ENCODE data around the gene SLC16A5. TPM values are rescaled to one million over a fixed set of nuclear protein-coding genes. Genes with fewer than 3 reads are reported as not detected.
"Not testable (repeated sequence)": the region's sequence is repeated elsewhere in the genome, so short reads cannot be mapped to it uniquely, and the experiment has no call there.

SLC16A5 gene
- total RNA-seq, 6 experiments from 2014 or later, result 1.2 to 3.7 (median 1.7) TPM

DNA sequence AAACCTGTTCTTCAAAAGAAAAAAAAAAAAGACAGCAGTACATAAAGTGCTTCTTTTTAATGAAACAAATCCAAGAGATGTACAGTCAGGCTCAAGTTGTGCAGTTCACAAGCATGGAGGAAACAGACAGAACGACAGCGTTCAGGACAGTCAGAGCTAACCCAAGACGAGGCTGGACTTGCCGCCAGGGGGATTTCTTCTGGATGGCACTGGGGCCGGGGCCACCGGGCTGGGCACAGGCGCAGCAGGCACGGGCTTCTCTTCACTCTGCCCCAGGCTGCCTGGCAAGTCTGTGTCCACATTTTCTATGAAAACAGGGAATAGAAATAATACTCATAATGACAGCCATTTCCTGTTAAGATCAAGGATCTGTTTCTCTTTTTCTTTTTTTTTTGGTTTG, 48.2 kb downstream of the SLC16A5 start:
- H3K27ac ChIP-seq, result no peak overlapping the region
- H3K27me3 ChIP-seq, result no peaks in the 10 kb centered on the region
- DNase-seq (no peak), ATAC-seq (no peak)
- no peaks in the 10 kb centered on the region for H3K9me3 ChIP-seq
- intact Hi-C loops (cut with DNase I), result no loop called here
- no peaks in the 10 kb centered on the region for H3K36me3 ChIP-seq
- H3K4me1 ChIP-seq, result no peaks in the 10 kb centered on the region
- no peak overlapping the region for H3K4me3 ChIP-seq
- TF ChIP-seq POLR2A (IDR thresholded peaks at IDR 0.05), result no peak
- TF ChIP-seq, protein P1, sequence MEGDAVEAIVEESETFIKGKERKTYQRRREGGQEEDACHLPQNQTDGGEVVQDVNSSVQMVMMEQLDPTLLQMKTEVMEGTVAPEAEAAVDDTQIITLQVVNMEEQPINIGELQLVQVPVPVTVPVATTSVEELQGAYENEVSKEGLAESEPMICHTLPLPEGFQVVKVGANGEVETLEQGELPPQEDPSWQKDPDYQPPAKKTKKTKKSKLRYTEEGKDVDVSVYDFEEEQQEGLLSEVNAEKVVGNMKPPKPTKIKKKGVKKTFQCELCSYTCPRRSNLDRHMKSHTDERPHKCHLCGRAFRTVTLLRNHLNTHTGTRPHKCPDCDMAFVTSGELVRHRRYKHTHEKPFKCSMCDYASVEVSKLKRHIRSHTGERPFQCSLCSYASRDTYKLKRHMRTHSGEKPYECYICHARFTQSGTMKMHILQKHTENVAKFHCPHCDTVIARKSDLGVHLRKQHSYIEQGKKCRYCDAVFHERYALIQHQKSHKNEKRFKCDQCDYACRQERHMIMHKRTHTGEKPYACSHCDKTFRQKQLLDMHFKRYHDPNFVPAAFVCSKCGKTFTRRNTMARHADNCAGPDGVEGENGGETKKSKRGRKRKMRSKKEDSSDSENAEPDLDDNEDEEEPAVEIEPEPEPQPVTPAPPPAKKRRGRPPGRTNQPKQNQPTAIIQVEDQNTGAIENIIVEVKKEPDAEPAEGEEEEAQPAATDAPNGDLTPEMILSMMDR (IDR thresholded peaks at IDR 0.05), result no peak
- WGBS (ENCODE audit: insufficient coverage, low coverage, low lambda C conversion rate, missing lambda C conversion rate), result 93% methylated on average over 8 of the region's 8 CpGs

GRCh38 chr17:75137762-75138161, 50.0 kb downstream of the SLC16A5 start:
- ATAC-seq; intact Hi-C loops (cut with DNase I); H3K4me1 ChIP-seq; H3K27ac ChIP-seq; H3K36me3 ChIP-seq; H3K27me3 ChIP-seq; H3K4me3 ChIP-seq; H3K9me3 ChIP-seq: not testable (repeated sequence)
- DNase-seq, result peak in 1 of 3 donors; percentile 7
- 100% methylated on average over 3 of the region's 9 CpGs for WGBS (ENCODE audit: insufficient coverage, low coverage, low lambda C conversion rate, missing lambda C conversion rate)

DNA sequence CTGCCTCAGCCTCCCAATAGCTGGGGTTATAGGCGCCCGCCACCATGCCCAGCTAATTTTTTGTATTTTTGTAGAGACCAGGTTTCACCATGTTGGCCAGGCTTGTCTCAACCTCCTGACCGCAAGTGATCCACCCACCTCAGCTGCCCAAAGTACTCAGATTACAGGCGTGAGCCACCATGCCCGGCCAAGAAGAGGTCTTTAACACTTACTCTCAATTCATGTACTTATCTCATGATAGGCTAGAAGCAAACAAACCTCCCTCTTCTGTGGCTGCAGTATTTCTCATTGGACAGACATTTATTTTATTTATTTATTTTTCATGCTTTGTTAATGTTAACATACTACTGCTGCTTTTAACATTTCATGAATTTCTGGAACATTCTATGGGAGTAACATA, 50.8 kb downstream of the SLC16A5 start:
- DNase-seq, result no peak
- no peaks in the 10 kb centered on the region for H3K27me3 ChIP-seq
- WGBS (ENCODE audit: insufficient coverage, low coverage, low lambda C conversion rate, missing lambda C conversion rate), result 97% methylated on average over 4 of the region's 5 CpGs
- ATAC-seq, result no peak
- H3K36me3 ChIP-seq, result no peaks in the 10 kb centered on the region
- no peaks in the 10 kb centered on the region for H3K4me1 ChIP-seq
- no peak overlapping the region for H3K4me3 ChIP-seq
- intact Hi-C loops (cut with DNase I), result no loop called here
- no peaks in the 10 kb centered on the region for H3K9me3 ChIP-seq
- H3K27ac ChIP-seq, result no peak overlapping the region
- TF ChIP-seq, protein P1 (IDR thresholded peaks at IDR 0.05), result no peak
- no peak for TF ChIP-seq POLR2A (IDR thresholded peaks at IDR 0.05)

DNA sequence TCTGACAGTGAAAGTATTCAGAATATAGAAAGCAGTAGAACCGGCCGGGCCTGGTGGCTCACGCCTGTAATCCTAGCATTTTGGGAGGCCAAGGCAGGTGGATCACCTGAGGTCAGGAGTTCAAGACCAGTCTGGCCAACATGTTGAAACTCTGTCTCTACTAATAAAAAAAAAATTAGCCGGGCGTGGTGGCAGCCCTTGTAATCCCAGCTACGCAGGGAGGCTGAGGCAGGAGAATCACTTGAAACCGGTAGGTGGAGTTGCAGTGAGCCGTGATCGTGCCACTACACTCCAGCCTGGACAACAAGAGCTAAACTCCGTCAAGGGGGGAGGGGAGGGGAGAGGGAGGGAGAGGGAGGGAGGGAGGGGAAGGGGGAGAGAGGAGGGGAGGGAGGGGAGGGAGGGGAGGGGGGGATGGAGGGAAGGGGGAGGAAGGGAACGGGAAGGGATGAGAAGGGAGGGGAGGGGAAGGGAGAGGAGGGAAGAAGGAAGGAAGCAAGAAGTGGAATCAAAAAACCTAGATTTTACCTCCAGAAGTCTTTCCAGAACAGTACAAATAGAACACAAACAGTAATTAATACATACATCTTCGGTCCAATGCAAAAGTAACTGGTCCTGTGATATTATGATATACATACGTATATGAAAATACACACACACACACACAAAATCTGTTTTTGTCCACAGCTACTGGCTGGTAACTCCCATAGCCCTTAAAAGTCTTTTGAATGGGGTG, 54.6 kb downstream of the SLC16A5 start:
- no peak for ATAC-seq
- H3K27me3 ChIP-seq, result no peaks in the 10 kb centered on the region
- intact Hi-C loops (cut with DNase I), result no loop called here
- H3K9me3 ChIP-seq, result no peaks in the 10 kb centered on the region
- DNase-seq, result peak in 1 of 3 donors; percentile 3
- no peak overlapping the region for H3K27ac ChIP-seq
- H3K36me3 ChIP-seq, result peaks cover 0 to 17% (median 5%) of the 10 kb centered on the region in 4 donors
- whole genome bisulfite sequencing (ENCODE audit: insufficient coverage, low coverage, low lambda C conversion rate, missing lambda C conversion rate), result 91% methylated on average over 11 of the region's 13 CpGs
- no peaks in the 10 kb centered on the region for H3K4me1 ChIP-seq
- TF ChIP-seq, protein P1 (IDR thresholded peaks at IDR 0.05), result no peak
- no peak for TF ChIP-seq POLR2A (IDR thresholded peaks at IDR 0.05)
- H3K4me3 ChIP-seq, result no peak overlapping the region

GRCh38 chr17:75144816-75145512, 57.2 kb downstream of the SLC16A5 start:
- peaks cover 0 to 19% (median 6%) of the 10 kb centered on the region in 4 donors for H3K36me3 ChIP-seq
- DNase-seq (peak in 1 of 3 donors; percentile 13), ATAC-seq (peak in 3 of 4 donors; percentile 52 to 68 (median 53))
- 86% methylated on average over 8 of the region's 11 CpGs for WGBS (ENCODE audit: insufficient coverage, low coverage, low lambda C conversion rate, missing lambda C conversion rate)
- no peaks in the 10 kb centered on the region for H3K27me3 ChIP-seq
- no peaks in the 10 kb centered on the region for H3K4me1 ChIP-seq
- intact Hi-C loops (cut with DNase I), result no loop called here
- no peaks in the 10 kb centered on the region for H3K9me3 ChIP-seq
- TF ChIP-seq, protein P1 (IDR thresholded peaks at IDR 0.05), result no peak
- no peak for TF ChIP-seq POLR2A (IDR thresholded peaks at IDR 0.05)
- no peak overlapping the region for H3K27ac ChIP-seq
- H3K4me3 ChIP-seq, result no peak overlapping the region
